HepG2 (cell line): Measurements from ENCODE around the gene GPR68. TPM values are rescaled to one million over a fixed set of nuclear protein-coding genes. Genes with fewer than 3 reads are reported as not detected.

Source experiments
- TRIM24 ChIP-seq: sonication (generic); formaldehyde crosslinking; IDR thresholded peaks from 2 replicates; pipeline ENCODE4 v1.8.0; 2022; ENCODE audit warnings: mild to moderate bottlenecking, missing genetic modification reagents
- polyA plus RNA-seq, 8 experiments: library from polyadenylated mRNA; depleted of rRNA in 3 of 8; stranded (reverse) in 7 of 8; unstranded in 1 of 8; fragments of >200 nt; fragmentation: Illumina TruSeq in 4 of 8; extraction: Trizol in 4 of 8; gene quantifications; 2 replicates each; pipeline versions ENCODE4 v1.2.1 to v1.2.3, GENCODE V29; 2011 to 2016; ENCODE audit warnings: low read depth in 4 of 8, missing spikeins in 1 of 8, mixed read lengths in 1 of 8; ENCODE audit not compliant: insufficient read depth in 1 of 8
- total RNA-seq, 5 experiments: library from RNA; depleted of rRNA; stranded (reverse); fragments of >200 nt; fragmentation: Illumina TruSeq; extraction: Trizol; gene quantifications; 2 replicates each; pipeline ENCODE4 v1.2.3, GENCODE V29; 2016; ENCODE audit warnings: low read depth in 1 of 5
- TF ChIP-seq, protein P1 (sequence below): sonication (generic); formaldehyde crosslinking; conservative IDR thresholded peaks from 2 replicates; pipeline ENCODE4 v1.5.0; 2020; ENCODE audit warnings: missing genetic modification reagents
- TF ChIP-seq, protein P2 (sequence below): IDR thresholded peaks from 2 replicates; pipeline ENCODE4 v1.6.1; 2016; ENCODE audit warnings: mild to moderate bottlenecking
- TF ChIP-seq, protein P3 (sequence below): sonication (generic); formaldehyde crosslinking; IDR thresholded peaks from 2 replicates; pipeline ENCODE4 v1.9.0; 2021; ENCODE audit warnings: mild to moderate bottlenecking, missing genetic modification reagents
- TF ChIP-seq, protein P4 (sequence below): sonication (generic); formaldehyde crosslinking; IDR thresholded peaks from 2 replicates; pipeline ENCODE4 v1.4.0; 2020; ENCODE audit warnings: missing genetic modification reagents

GPR68 gene
- total and polyA plus RNA-seq, 2 of the 13 experiments (the other 11 are each of a cell fraction or from before 2014, with no cell fraction given) = not detected

GRCh38 chr14:91271639-91272038 is 27.1 kb upstream of the GPR68 start (continued):
- TF ChIP-seq, protein P1, sequence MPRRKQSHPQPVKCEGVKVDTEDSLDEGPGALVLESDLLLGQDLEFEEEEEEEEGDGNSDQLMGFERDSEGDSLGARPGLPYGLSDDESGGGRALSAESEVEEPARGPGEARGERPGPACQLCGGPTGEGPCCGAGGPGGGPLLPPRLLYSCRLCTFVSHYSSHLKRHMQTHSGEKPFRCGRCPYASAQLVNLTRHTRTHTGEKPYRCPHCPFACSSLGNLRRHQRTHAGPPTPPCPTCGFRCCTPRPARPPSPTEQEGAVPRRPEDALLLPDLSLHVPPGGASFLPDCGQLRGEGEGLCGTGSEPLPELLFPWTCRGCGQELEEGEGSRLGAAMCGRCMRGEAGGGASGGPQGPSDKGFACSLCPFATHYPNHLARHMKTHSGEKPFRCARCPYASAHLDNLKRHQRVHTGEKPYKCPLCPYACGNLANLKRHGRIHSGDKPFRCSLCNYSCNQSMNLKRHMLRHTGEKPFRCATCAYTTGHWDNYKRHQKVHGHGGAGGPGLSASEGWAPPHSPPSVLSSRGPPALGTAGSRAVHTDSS = no peak
- TF ChIP-seq, protein P2, sequence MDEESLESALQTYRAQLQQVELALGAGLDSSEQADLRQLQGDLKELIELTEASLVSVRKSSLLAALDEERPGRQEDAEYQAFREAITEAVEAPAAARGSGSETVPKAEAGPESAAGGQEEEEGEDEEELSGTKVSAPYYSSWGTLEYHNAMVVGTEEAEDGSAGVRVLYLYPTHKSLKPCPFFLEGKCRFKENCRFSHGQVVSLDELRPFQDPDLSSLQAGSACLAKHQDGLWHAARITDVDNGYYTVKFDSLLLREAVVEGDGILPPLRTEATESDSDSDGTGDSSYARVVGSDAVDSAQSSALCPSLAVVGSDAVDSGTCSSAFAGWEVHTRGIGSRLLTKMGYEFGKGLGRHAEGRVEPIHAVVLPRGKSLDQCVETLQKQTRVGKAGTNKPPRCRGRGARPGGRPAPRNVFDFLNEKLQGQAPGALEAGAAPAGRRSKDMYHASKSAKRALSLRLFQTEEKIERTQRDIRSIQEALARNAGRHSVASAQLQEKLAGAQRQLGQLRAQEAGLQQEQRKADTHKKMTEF (CRISPR knock-in tag) = no peak
- TF ChIP-seq TRIM24 = no peak
- TF ChIP-seq, protein P3, sequence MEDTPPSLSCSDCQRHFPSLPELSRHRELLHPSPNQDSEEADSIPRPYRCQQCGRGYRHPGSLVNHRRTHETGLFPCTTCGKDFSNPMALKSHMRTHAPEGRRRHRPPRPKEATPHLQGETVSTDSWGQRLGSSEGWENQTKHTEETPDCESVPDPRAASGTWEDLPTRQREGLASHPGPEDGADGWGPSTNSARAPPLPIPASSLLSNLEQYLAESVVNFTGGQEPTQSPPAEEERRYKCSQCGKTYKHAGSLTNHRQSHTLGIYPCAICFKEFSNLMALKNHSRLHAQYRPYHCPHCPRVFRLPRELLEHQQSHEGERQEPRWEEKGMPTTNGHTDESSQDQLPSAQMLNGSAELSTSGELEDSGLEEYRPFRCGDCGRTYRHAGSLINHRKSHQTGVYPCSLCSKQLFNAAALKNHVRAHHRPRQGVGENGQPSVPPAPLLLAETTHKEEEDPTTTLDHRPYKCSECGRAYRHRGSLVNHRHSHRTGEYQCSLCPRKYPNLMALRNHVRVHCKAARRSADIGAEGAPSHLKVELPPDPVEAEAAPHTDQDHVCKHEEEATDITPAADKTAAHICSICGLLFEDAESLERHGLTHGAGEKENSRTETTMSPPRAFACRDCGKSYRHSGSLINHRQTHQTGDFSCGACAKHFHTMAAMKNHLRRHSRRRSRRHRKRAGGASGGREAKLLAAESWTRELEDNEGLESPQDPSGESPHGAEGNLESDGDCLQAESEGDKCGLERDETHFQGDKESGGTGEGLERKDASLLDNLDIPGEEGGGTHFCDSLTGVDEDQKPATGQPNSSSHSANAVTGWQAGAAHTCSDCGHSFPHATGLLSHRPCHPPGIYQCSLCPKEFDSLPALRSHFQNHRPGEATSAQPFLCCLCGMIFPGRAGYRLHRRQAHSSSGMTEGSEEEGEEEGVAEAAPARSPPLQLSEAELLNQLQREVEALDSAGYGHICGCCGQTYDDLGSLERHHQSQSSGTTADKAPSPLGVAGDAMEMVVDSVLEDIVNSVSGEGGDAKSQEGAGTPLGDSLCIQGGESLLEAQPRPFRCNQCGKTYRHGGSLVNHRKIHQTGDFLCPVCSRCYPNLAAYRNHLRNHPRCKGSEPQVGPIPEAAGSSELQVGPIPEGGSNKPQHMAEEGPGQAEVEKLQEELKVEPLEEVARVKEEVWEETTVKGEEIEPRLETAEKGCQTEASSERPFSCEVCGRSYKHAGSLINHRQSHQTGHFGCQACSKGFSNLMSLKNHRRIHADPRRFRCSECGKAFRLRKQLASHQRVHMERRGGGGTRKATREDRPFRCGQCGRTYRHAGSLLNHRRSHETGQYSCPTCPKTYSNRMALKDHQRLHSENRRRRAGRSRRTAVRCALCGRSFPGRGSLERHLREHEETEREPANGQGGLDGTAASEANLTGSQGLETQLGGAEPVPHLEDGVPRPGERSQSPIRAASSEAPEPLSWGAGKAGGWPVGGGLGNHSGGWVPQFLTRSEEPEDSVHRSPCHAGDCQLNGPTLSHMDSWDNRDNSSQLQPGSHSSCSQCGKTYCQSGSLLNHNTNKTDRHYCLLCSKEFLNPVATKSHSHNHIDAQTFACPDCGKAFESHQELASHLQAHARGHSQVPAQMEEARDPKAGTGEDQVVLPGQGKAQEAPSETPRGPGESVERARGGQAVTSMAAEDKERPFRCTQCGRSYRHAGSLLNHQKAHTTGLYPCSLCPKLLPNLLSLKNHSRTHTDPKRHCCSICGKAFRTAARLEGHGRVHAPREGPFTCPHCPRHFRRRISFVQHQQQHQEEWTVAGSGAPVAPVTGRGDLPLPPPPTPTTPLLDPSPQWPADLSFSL (CRISPR knock-in tag) = no peak
- TF ChIP-seq, protein P4, sequence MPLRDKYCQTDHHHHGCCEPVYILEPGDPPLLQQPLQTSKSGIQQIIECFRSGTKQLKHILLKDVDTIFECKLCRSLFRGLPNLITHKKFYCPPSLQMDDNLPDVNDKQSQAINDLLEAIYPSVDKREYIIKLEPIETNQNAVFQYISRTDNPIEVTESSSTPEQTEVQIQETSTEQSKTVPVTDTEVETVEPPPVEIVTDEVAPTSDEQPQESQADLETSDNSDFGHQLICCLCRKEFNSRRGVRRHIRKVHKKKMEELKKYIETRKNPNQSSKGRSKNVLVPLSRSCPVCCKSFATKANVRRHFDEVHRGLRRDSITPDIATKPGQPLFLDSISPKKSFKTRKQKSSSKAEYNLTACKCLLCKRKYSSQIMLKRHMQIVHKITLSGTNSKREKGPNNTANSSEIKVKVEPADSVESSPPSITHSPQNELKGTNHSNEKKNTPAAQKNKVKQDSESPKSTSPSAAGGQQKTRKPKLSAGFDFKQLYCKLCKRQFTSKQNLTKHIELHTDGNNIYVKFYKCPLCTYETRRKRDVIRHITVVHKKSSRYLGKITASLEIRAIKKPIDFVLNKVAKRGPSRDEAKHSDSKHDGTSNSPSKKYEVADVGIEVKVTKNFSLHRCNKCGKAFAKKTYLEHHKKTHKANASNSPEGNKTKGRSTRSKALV (CRISPR knock-in tag) = no peak
